HepG2 (cell line): ENCODE data around the gene FAM234B. TPM values are rescaled to one million over a fixed set of nuclear protein-coding genes. Genes with fewer than 3 reads are reported as not detected.
A peak's percentile ranks its signal among the peaks of the same experiment; 100 is the strongest.

Experiments
- ATAC-seq: fragments of 200-7000 bp; cut with Tn5 transposase; 3 replicates; pipeline ENCODE4 v1.9.1; 2020; ENCODE audit warnings: mild to moderate bottlenecking, moderate library complexity
- BruUV-seq: library from RNA; stranded (reverse); fragments of 400-500 nt; replicated peaks from 2 replicates; lab custom pipeline; 2021; lab: Mats Ljungman, UMichigan
- CTCF ChIA-PET: fragments of 300-600 bp; formaldehyde crosslinking; extraction: SDS; loops from one replicate; lab custom pipeline; 2021; ENCODE audit warnings: low total read pairs, inconsistent platforms, low intra/inter-chr PET ratio; lab: Yijun Ruan, JAX
- POLR2A ChIA-PET: fragments of 350-600 bp; sonication (Branson Sonifier 250); formaldehyde crosslinking; loops from one replicate; lab custom pipeline; 2020; ENCODE audit warnings: antibody characterized with exemption, inconsistent platforms; lab: Yijun Ruan, JAX
- DNase-seq: peaks from one replicate; pipeline ENCODE4 v3.0.0-alpha.2; 2015; ENCODE audit warnings: low spot score
- FAIRE-seq: peaks from 3 replicates; lab custom pipeline; 2011; peaks lifted over from hg19 to GRCh38; lab: Jason Lieb, UNC
- H2AFZ ChIP-seq: one replicate; pipeline ENCODE4 v1.6.1; 2011; ENCODE audit warnings: low read length, inconsistent platforms
- H3K27ac ChIP-seq: fragments of 300-600 bp; 3 replicates; pipeline ENCODE4 v1.8.0; 2011; ENCODE audit warnings: mixed run types, mild to moderate bottlenecking, mixed read lengths, low read length, inconsistent platforms; ENCODE audit not compliant: insufficient read depth; ENCODE audit errors: extremely low read length
- H3K27me3 ChIP-seq, 2 experiments: fragments of 200-600 bp in 1 of 2; 2 replicates in 1 of 2; 3 replicates in 1 of 2; pipeline versions ENCODE4 v1.6.0 to v1.8.0; 2011; ENCODE audit warnings: low read length in 2 of 2, mild to moderate bottlenecking in 2 of 2, moderate library complexity in 2 of 2, inconsistent platforms in 1 of 2; ENCODE audit not compliant: insufficient read depth in 2 of 2, control insufficient read depth in 1 of 2
- H3K36me3 ChIP-seq, 2 experiments: fragments of 200-600 bp in 1 of 2; replicated peaks in 1 of 2; 2 replicates in 1 of 2; 3 replicates in 1 of 2; pipeline versions ENCODE4 v1.5.1 to v1.8.0; 2011; ENCODE audit warnings: low read length in 2 of 2, inconsistent platforms in 1 of 2; ENCODE audit not compliant: insufficient read depth in 2 of 2, control insufficient read depth in 1 of 2
- H3K4me1 ChIP-seq: 2 replicates; pipeline ENCODE4 v1.5.1; 2012; ENCODE audit warnings: low read length, inconsistent platforms; ENCODE audit not compliant: insufficient read depth
- H3K4me2 ChIP-seq: 2 replicates; pipeline ENCODE4 v1.6.0; 2011; ENCODE audit warnings: low read depth, low read length, inconsistent platforms
- H3K4me3 ChIP-seq, 3 experiments: fragments of 200-600 bp in 1 of 3; sonication (generic), shearing (Covaris generic) in 1 of 3; replicated peaks in 1 of 3; 2 replicates each; pipeline ENCODE4 v1.5.1; 2011 to 2016; ENCODE audit warnings: low read length in 3 of 3, inconsistent platforms in 2 of 3, low read depth in 2 of 3, mild to moderate bottlenecking in 2 of 3, control low read depth in 1 of 3, mixed read lengths in 1 of 3; ENCODE audit not compliant: insufficient read depth in 1 of 3
- H3K79me2 ChIP-seq: one replicate; pipeline ENCODE4 v1.6.1; 2011; ENCODE audit warnings: low read length, inconsistent platforms; ENCODE audit not compliant: insufficient read depth
- H3K9ac ChIP-seq: 2 replicates; pipeline ENCODE4 v1.6.0; 2011; ENCODE audit warnings: mild to moderate bottlenecking, low read depth, low read length, inconsistent platforms; ENCODE audit not compliant: insufficient read depth
- H3K9me3 ChIP-seq: 2 replicates; pipeline ENCODE4 v1.5.1; 2012; ENCODE audit warnings: mild to moderate bottlenecking, low read length
- H4K20me1 ChIP-seq: 2 replicates; pipeline ENCODE4 v1.6.0; 2011; ENCODE audit warnings: inconsistent platforms, mild to moderate bottlenecking, low read length, moderate library complexity; ENCODE audit not compliant: insufficient read depth
- AGO1 ChIP-seq: fragments of 200-400 bp; formaldehyde crosslinking; IDR thresholded peaks from 2 replicates; pipeline ENCODE4 v1.6.1; 2017; ENCODE audit warnings: mild to moderate bottlenecking, low read depth, low read length, moderate library complexity; ENCODE audit not compliant: poor library complexity, severe bottlenecking
- BHLHE40 ChIP-seq: IDR thresholded peaks from 2 replicates; pipeline ENCODE4 v1.6.1; 2011; ENCODE audit warnings: low read length, improper control_type of control experiment
- CERS6 ChIP-seq: sonication (generic); formaldehyde crosslinking; IDR thresholded peaks from 2 replicates; pipeline ENCODE4 v1.5.0; 2020; ENCODE audit warnings: missing genetic modification reagents
- ESRRA ChIP-seq: sonication (generic); formaldehyde crosslinking; IDR thresholded peaks from 2 replicates; pipeline ENCODE4 v1.5.1; 2020; ENCODE audit warnings: mild to moderate bottlenecking, low read depth, missing genetic modification reagents
- JUN ChIP-seq: sonication (generic); formaldehyde crosslinking; IDR thresholded peaks from 2 replicates; pipeline ENCODE4 v1.4.0; 2020; ENCODE audit warnings: mild to moderate bottlenecking, missing genetic modification reagents
- NR2F6 ChIP-seq, 2 experiments: IDR thresholded peaks; 2 replicates each; pipeline ENCODE4 v1.6.1; 2016; ENCODE audit warnings: antibody characterized with exemption in 1 of 2, mild to moderate bottlenecking in 1 of 2
- SRSF1 ChIP-seq: fragments of 200-400 bp; formaldehyde crosslinking; optimal IDR thresholded peaks from 2 replicates; pipeline ENCODE3; 2017; ENCODE audit warnings: mild to moderate bottlenecking, low read depth, low read length, moderate library complexity
- STAT5B ChIP-seq: sonication (generic); formaldehyde crosslinking; IDR thresholded peaks from 2 replicates; pipeline ENCODE4 v1.4.0; 2020; ENCODE audit warnings: missing genetic modification reagents
- XRCC5 ChIP-seq: fragments of 200-400 bp; formaldehyde crosslinking; optimal IDR thresholded peaks from 2 replicates; pipeline ENCODE3; 2017; ENCODE audit warnings: mild to moderate bottlenecking, low read length
- ZFP90 ChIP-seq: sonication (generic); formaldehyde crosslinking; IDR thresholded peaks from 2 replicates; pipeline ENCODE4 v1.8.0; 2022; ENCODE audit warnings: missing genetic modification reagents, mild to moderate bottlenecking, inconsistent platforms, borderline replicate concordance
- ZFX ChIP-seq: sonication (generic); formaldehyde crosslinking; IDR thresholded peaks from 2 replicates; pipeline ENCODE4 v1.4.0; 2020; ENCODE audit warnings: mild to moderate bottlenecking, low read depth, missing genetic modification reagents, moderate library complexity
- ZFY ChIP-seq: sonication (generic); formaldehyde crosslinking; IDR thresholded peaks from 2 replicates; pipeline ENCODE4 v1.4.0; 2020; ENCODE audit warnings: missing genetic modification reagents
- ZNF235 ChIP-seq: sonication (generic); formaldehyde crosslinking; IDR thresholded peaks from 2 replicates; pipeline ENCODE4 v1.8.1; 2023; ENCODE audit warnings: mild to moderate bottlenecking, missing genetic modification reagents, borderline replicate concordance
- ZNF292 ChIP-seq: sonication (generic); formaldehyde crosslinking; IDR thresholded peaks from 2 replicates; pipeline ENCODE4 v1.8.1; 2022; ENCODE audit warnings: mild to moderate bottlenecking, low read depth, missing genetic modification reagents, borderline replicate concordance
- ZNF619 ChIP-seq: sonication (generic); formaldehyde crosslinking; IDR thresholded peaks from 2 replicates; pipeline ENCODE4 v1.4.0; 2020; ENCODE audit warnings: mild to moderate bottlenecking, missing genetic modification reagents
- ZNF644 ChIP-seq: IDR thresholded peaks from 2 replicates; pipeline ENCODE4 v1.6.1; 2016; ENCODE audit warnings: low read depth
- ZNF713 ChIP-seq: sonication (generic); formaldehyde crosslinking; IDR thresholded peaks from 2 replicates; pipeline ENCODE4 v1.4.0; 2020; ENCODE audit warnings: mild to moderate bottlenecking, missing genetic modification reagents
- ZNF766 ChIP-seq: sonication (generic); formaldehyde crosslinking; IDR thresholded peaks from 2 replicates; pipeline ENCODE4 v1.5.0; 2020; ENCODE audit warnings: missing genetic modification reagents, borderline replicate concordance
- ZNF768 ChIP-seq: sonication (generic); formaldehyde crosslinking; IDR thresholded peaks from 2 replicates; pipeline ENCODE4 v1.4.0; 2020; ENCODE audit warnings: missing genetic modification reagents
- WGBS: methylation state at CpG from one replicate; pipeline ENCODE4 v1.1.6; 2017; ENCODE audit warnings: low lambda C conversion rate; 5-methylcytosine and 5-hydroxymethylcytosine counted together
- in situ Hi-C: cut with HindIII; loops from 2 replicates; pipeline ENCODE4 v1.10.0; 2017; ENCODE audit warnings: low pct_unique_long_range_greater_than_20kb; ENCODE audit not compliant: extremely low pct_ligation_motif_present
- intact Hi-C: fragments of 100-400 bp; cut with micrococcal nuclease; formaldehyde crosslinking; loops from one replicate; pipeline ENCODE4 v1.10.0; 2022; ENCODE audit not compliant: unreplicated experiment
- polyA plus RNA-seq, 8 experiments: library from polyadenylated mRNA; depleted of rRNA in 3 of 8; stranded (reverse) in 7 of 8; unstranded in 1 of 8; fragments of >200 nt; fragmentation: Illumina TruSeq in 4 of 8; extraction: Trizol in 4 of 8; gene quantifications; 2 replicates each; pipeline versions ENCODE4 v1.2.1 to v1.2.3, GENCODE V29; 2011 to 2016; ENCODE audit warnings: low read depth in 4 of 8, missing spikeins in 1 of 8, mixed read lengths in 1 of 8; ENCODE audit not compliant: insufficient read depth in 1 of 8
- total RNA-seq, 5 experiments: library from RNA; depleted of rRNA; stranded (reverse); fragments of >200 nt; fragmentation: Illumina TruSeq; extraction: Trizol; gene quantifications; 2 replicates each; pipeline ENCODE4 v1.2.3, GENCODE V29; 2016; ENCODE audit warnings: low read depth in 1 of 5

Gene FAM234B
- total and polyA plus RNA-seq, 2 of the 13 experiments (the other 11 are each of a cell fraction or from before 2014, with no cell fraction given): 7.8 to 13.8 TPM

- TF ChIP-seq AGO1 (no peak), ZNF713 (CRISPR knock-in tag) (no peak), BHLHE40 (no peak), ZFY (peak; percentile 53), ZNF644 (CRISPR knock-in tag) (no peak), ZNF235 (CRISPR knock-in tag) (no peak), ZNF619 (CRISPR knock-in tag) (no peak), ZFX (CRISPR knock-in tag) (peak; percentile 47; the same call in 1 of the 2 replicates), CERS6 (no peak), ZNF768 (peak; percentile 41; the same call in 1 of the 2 replicates), SRSF1 (no peak)
Measured at GRCh38 chr12:13000925-13001774, 43.0 kb upstream of the FAM234B start (continued).

GRCh38 chr12:13001775-13002040, 42.5 kb upstream of the FAM234B start:
- no peak for ATAC-seq
- ChIA-PET CTCF (interaction anchor here (1.2 kb wide), 1 partner anchor 86 kb away, joined by 5 read pairs; no protein-coding TSS in a partner anchor), POLR2A (no interaction called here)
- Histone ChIP-seq H3K4me2 (peak overlapping the region; percentile 96), H4K20me1 (peaks cover 4% of the 10 kb centered on the region; the same call in 1 of the 2 replicates), H3K27ac (no peak overlapping the region), H2AFZ (no peak overlapping the region), H3K27me3 (no peaks in the 10 kb centered on the region; a peak in 1 of 5 replicates), H3K4me3 (peak overlapping the region; percentile 66 to 84 (median 74); a peak in 4 of 6 replicates), H3K9me3 (no peaks in the 10 kb centered on the region), H3K9ac (peak overlapping the region; percentile 58), H3K36me3 (no peaks in the 10 kb centered on the region), H3K4me1 (peaks cover 32% of the 10 kb centered on the region), H3K79me2 (peaks cover 3% of the 10 kb centered on the region)
- BruUV-seq: no TSS peak
- TF ChIP-seq ZNF766: no peak
- no peak for TF ChIP-seq XRCC5
- no peak for TF ChIP-seq JUN (CRISPR knock-in tag)
- no peak for TF ChIP-seq STAT5B (CRISPR knock-in tag)
- no peak for TF ChIP-seq NR2F6 (IDR thresholded peaks at IDR 0.05)
- TF ChIP-seq NR2F6 (CRISPR knock-in tag; IDR thresholded peaks at IDR 0.05): no peak
- no peak for TF ChIP-seq ZFP90 (CRISPR knock-in tag)
- TF ChIP-seq ESRRA (CRISPR knock-in tag): no peak
- no peak for TF ChIP-seq ZNF292 (CRISPR knock-in tag)
- no peak for FAIRE-seq
- in situ Hi-C loops: no loop called here
- intact Hi-C loops: loop anchor here (2.0 to 5.0 kb wide), 2 partner anchors 77 to 101 kb away; partner anchors contain the start of gene GSG1
- DNase-seq: no peak
- 95% methylated on average over 11 of the region's 16 CpGs for WGBS
